ENCODE measurements around the gene LGALS1. TPM values are rescaled to one million over a fixed set of nuclear protein-coding genes. Genes with fewer than 3 reads are reported as not detected.

LGALS1 gene
- total RNA-seq, 1 donor from 2014 or later, result 115 TPM

DNA sequence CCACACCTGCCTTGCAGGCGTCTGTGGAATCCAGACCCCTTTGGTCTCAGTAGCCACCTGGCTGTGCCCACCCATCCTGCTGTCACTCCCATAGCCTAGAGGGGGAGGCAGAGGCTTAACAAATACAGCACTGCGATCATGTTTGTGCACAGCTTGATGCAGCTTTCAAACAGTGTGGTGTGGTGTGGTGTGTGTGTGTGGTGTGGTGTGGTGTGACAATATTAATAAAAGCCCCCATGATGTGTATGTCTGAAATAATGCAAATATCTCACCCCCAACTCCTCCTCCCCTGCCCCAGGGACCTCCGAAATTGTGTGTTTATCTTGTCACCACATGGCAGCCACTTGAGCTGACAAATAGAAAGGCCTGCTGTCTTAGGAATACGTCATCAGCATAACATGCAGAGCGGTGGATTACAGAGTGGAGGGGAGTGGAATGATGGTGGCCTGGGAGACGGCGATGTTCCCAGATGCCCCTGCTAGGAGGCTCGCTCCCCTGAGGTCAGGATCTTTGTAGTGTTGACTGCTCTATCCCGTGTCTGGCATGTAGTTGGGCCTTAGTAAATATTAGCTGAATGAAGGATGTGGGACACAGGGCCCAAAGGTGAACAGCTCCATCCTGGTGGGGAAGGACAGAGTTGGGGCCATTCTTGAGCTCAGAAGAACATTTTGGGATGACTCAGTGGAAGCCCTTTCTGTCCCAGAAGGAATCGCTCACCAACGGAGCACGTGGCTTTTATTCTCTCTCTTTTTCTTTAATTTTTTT, 14.1 kb upstream of the LGALS1 start:
- ATAC-seq (peak; percentile 15), DNase-seq (ENCODE audit: low spot score) (no peak)

DNA sequence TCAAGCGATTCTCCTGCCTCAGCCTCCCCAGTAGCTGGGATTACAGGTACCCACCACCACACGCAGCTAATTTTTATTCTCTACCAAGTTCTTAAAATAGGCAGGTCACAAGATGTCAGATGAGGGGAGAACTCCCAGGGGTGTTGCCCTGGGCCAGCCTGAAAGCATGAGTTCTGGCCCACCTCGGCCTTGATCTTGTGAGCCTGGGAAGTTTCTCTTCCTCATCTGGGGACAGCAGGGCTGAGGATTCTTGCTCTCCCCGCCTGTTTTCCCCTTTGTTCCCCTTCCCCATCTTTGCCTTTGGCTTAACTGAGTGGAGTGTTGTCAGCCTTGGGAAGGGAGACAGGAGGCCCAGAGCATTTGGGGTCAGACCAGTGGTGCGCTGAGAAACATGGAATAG, 13.4 kb upstream of the LGALS1 start:
- DNase-seq (ENCODE audit: low spot score), result no peak

DNA sequence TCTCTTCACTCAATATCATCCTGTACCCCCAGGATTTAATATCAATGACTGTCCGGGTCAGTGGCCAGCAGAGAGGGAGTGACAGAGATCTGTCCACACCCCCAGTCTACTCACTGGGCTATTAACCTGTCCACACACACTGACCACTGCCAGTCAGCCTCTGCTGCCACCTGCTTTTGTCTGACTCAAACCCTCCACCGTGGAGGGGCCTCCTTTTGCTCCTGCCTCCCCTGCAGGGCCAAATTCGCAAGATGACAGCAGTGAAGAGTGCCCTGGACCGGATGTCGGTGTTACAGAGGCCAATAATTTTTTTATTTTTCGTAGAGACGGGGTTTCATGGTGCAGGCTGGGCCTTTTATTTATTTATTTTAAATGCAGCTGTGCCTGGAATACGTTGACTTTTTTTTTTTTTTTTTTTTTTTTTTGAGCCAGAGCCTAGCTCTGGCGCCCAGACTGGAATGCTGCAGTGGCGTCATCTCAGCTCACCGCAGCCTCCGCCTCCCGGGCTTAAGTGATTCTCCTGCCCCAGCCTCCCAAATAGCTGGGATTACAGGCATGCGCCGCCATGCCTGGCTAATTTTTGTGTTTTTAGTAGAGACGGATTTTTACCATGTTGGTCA, 11.8 kb upstream of the LGALS1 start:
- DNase-seq (ENCODE audit: low spot score) (no peak), ATAC-seq (no peak)

More for the DNA sequence above, 13.4 kb upstream of the LGALS1 start:
- no peak for ATAC-seq

DNA sequence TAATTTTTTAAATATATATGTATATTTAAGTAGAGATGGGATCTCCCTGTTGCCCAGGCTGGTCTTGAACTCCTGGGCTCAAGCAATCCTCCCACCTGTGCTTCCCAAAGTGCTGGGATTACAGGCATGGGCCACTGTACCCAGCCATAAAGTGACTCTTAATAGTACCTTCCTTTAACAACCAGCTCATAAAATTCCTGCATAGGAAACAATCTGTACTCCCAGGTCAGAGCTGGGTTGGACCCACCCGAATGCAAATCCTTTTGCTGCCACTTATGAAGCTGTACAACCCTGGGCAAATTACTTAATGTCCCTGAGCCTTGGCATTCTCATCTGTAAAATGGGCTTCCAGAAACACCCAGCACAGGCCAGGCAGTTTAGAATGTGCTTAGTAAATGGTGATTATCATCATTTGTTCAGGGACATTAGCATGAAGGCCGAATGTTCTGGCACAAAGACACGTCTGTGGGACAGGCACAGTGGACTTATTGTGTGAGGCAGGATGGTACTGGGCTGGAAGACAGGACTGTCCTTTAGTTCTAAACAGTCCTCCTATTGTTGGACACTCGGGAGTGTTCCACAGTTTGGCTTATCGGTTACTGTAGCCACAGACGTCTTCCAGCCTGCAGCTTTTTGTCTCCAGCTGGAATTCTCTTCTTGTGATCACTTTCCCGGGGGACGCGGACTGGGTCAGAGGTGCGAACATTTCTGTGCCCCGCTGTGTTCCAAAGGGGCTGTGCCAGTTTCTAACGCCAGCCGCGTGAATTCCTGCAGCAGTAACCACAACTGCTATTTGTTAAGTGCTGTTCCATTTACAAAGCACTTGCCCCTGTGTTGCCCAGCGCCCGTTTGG, 11.0 kb upstream of the LGALS1 start:
- DNase-seq (ENCODE audit: low spot score), result no peak
- ATAC-seq, result no peak

DNA sequence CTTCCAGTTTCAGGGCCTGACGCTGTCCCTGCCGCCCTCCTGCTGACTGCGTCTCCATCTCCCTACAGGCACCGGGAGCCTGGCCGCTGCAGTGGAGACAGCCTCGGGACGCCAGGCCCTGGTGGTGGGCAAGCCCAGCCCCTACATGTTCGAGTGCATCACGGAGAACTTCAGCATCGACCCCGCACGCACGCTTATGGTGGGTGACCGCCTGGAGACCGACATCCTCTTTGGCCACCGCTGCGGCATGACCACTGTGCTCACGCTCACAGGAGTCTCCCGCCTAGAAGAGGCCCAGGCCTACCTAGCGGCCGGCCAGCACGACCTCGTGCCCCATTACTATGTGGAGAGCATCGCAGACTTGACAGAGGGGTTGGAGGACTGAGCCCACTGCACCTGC, 9.9 kb upstream of the LGALS1 start:
- no peak for ATAC-seq
- DNase-seq (ENCODE audit: low spot score), result no peak

DNA sequence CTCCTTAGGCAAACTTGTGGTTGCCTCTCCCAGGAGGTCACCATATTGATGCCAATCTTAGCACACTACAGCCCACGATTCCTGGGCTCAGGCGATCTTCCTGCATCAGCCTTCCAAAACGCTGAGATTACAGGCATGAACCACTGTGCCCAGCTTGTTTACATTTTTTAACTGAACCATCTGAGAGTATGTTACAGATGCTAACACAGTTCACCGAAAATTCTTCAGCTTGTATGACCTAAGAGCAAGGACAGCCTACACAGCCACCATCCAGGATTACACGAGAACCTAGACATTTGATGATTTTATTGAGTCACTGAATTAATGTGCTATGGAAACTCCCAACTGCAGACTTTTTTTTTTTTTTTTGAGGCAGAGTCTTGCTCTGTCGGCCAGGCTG, 5.8 kb upstream of the LGALS1 start:
- DNase-seq (ENCODE audit: low spot score) (no peak), ATAC-seq (no peak)

DNA sequence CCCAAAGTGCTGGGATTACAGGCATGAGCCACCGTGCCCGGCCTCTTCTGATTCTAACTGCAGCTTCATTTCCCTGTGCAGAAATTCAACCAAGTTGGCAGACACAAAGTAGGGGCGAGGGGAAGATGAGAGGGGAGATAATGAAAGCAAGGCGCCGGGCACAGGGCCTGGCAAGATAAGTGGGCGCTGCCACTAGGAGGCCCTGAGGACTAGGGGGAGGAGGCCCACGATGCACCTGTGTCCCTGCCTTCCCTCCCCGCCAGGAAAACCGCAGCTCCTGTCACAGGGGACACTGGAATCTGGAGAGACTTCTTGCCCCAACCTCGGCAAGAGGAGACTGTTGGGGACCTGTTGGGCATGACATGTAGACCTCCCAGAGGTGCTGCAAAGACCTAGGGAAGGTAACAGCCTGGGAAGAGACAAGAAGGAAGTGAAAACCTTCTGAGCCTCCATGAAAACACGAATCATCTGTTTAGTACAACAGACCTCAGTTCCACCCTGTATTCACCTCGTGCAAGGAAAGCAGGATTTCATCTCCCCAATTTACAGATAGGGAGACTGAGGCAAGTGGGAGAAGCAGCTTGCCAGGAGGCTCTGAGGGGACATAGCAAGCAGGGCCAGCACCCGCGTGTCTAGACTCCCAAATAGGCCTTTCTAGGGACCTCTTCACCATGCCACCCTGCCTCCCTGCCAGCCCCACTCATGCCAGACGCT, 3.1 kb upstream of the LGALS1 start:
- ATAC-seq, result no peak
- no peak for DNase-seq (ENCODE audit: low spot score)

DNA sequence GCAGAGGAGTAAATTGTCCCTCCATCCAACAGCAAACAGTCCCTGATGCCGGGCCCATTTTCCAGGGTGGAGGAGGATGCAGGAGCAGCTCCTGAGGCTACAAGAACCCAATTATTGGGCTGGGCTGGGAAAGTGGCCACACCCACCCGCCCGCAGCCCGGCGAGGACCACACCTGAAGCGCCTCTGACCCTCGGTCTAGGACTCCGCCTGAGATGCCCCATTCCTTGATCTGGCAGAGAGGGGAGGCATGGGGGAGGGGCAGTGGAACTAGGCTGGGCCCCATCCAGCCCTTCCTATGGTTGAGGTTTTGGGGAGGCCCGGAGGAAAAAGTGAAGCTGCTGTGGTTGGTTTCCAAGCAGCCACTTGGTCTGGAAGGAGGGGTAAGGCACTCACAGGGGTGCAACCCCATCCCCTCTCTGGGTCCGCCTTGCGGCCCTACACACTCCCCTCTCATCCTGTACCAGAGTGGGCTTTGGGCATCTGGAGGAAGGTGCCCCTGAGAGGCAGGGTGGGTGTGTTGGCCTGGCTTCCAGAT, 2.4 kb upstream of the LGALS1 start:
- no peak for DNase-seq (ENCODE audit: low spot score)
- ATAC-seq, result no peak

DNA sequence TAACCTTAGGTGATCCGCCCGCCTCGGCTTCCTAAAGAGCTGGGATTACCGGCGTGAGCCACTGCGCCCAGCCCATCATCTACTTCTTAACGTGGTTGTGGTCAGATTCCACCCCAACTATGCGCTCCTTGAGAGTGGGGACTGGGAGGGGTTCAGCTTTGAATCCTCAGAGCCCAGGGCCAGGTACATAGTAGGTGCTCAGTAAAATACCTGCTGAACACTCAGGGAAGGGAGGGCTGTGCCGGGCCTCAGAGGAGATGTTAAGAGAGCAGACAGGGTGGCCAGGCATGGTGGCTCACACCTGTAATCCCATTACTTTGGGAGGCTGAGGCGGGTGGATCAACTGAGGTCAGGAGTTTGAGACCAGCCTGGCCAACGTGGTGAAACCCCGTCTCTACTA, 1.2 kb upstream of the LGALS1 start:
- DNase-seq (ENCODE audit: low spot score), result no peak
- no peak for ATAC-seq

DNA sequence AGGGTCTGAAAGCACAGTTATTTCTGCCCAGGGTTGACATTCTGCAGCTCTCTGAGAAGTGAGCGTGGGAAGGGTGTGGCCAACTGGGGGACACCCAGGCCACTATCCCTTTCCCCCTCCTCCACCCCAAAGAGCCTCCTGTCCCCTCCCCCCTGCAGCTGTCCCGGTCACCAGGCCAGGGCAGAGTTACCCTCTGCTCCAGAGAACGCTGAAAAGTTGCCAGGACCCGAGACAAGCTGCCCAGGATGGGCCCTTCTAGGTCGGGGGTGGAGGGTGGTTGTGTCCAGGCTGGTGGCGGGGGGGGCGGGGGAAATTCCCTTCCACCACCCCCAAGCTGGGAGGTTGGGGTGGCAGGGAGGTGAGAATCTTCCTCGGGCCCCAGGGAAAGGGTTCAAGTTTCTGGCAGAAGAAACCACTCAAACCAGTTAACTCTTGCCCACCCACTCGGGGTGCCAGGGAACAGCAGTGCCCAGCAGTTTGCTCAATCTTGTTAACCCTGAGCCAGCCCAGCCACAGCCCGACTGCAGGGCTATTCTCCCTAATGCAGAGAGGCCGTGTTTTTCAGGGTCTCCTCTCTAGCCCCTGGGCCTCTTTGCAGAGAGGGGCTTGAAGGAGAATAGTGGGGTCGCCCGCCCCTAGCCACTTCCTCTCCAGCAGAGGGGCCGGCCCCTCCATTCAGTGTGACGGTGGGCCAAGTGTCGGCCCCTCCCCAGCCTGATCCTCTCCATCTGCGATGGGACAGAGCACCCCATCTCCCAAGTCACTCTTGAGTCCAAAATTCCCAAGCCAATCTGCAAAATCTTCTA, 697 bp downstream of the LGALS1 start:
- peak; percentile 73 for ATAC-seq
- DNase-seq (ENCODE audit: low spot score), result peak; percentile 92

DNA sequence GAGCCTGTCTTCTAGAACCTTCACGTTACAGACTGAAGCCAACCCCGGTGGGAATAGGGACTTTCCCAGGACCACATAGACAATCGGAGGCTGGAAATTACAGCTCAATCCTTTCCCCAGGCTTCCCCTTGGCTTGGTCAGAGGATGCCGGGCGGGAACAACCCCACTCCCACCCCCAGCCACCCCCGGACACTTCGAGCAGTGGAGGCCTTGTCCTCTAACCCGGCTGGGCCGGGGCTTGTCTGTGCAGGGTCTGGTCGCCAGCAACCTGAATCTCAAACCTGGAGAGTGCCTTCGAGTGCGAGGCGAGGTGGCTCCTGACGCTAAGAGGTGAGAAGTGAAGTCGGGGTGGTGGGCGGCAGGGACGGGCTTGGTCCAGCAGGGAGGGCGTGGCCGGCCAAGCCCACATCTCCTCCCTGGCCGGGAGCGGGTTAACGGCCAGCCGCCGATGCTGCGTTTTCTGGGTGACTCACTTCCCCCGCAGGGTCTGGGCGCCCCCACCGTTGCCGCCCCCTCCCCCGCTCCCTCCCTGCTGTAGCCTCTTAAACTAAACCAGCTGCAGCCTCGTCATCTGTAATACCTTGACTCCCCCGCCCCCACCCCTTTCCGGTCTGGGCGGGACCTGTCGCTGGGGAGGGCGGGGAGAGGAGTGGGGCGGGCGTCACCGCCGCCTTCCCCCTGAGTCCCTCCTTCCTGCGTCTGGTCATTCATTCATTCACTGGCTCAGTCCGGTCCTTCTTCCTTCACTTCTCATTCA, 1.5 kb downstream of the LGALS1 start:
- ATAC-seq (peak; percentile 44), DNase-seq (ENCODE audit: low spot score) (peak; percentile 86)

DNA sequence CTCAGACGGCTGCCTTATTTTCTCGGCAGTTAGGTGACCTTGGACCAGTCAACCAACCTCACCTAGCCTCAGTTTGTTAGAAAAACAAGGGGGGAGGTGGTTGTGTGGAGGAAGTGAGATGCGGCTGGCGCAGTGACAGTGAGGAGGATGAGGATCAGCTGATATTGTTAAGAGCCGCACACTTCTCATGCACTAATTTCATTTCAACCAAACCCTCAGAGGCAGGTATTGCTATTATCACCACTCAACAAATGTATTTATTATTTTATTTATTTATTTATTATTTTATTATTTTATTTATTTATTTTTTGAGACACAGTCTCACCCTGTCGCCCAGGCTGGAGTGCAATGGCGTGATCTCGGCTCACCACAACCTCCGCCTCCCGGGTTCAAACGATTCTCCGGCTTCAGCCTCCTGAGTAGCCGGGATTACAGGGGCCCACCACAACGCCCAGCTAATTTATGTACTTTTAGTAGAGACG, 2.1 kb downstream of the LGALS1 start:
- no peak for DNase-seq (ENCODE audit: low spot score)
- no peak for ATAC-seq

DNA sequence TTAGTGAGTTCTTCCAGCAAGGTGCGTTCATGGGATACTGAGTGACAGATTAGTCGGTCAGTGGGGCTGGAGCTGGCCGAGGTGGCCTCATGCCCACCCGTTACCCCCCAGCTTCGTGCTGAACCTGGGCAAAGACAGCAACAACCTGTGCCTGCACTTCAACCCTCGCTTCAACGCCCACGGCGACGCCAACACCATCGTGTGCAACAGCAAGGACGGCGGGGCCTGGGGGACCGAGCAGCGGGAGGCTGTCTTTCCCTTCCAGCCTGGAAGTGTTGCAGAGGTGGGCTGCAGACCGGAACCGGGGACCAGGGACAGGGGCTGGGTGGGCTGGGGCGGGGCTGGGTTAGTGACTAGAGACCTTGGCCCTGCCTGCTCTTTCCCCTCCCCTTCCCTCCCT, 2.9 kb downstream of the LGALS1 start:
- no peak for ATAC-seq
- DNase-seq (ENCODE audit: low spot score), result no peak

DNA sequence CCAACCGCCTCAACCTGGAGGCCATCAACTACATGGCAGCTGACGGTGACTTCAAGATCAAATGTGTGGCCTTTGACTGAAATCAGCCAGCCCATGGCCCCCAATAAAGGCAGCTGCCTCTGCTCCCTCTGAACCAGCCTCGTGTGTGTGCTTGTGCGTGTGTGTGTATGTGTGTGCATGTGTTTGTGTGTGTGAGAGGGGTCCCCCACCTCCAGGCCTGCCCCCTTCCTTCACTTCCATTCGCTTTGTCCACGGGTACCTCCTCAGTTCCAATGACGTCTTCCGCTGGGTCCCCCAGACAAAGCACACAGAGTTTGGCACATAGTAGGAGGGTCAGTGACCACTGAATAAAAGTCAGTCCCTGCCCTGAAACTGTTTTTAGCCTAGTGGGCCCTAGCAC, 4.2 kb downstream of the LGALS1 start:
- ATAC-seq (no peak), DNase-seq (ENCODE audit: low spot score) (no peak)

DNA sequence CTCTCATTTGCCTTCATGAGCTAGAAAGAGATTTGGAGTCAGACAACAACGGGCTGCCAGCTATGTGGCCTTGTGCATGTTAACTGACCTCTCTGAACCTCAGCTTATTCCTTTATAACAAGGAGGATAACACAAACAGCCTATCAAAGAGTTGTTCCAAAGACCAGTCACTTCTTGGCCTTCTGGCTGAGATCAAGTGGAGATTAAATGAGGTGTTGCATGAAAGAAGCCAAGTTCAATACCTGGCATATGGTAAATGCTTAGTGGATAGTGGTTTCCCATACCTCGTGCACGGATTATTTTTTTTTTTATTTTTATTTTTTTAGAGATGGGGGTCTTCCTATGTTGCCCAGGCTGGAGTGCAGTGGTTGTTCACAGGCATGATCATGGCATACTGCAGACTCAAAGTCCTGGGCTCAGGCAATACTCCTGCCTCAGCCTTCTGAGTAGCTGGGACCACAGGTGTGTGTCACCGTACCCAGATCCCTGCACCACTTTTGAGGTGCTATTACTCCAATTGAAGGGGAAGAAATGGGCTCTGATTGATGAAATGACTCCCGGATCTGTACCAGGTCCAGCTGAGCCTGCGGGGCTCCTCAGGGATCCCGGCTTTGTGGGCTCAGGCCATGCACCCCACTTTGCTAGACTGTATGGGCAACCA, 4.9 kb downstream of the LGALS1 start:
- ATAC-seq, result no peak
- DNase-seq (ENCODE audit: low spot score), result no peak

DNA sequence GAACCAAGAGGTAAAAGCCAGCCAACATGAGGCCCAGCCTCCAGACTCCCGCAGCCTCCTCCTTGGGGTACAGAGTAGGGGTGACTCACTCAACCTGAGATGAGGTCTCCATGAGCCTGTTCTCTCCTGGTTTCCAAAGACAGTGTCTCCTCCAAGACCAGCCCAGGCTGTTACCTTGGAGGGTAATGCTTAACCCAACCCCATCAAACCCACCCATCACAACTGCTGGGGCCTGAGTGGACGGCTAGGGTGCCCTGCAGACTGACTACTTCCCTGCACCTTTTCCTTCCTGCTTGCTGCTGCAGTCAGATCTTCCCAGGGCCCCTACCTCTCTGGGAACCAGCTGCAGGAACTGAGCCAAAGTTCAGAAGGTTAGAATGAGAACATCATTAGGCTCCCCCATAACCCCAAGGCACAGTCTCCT, 5.6 kb downstream of the LGALS1 start:
- no peak for ATAC-seq
- no peak for DNase-seq (ENCODE audit: low spot score)

DNA sequence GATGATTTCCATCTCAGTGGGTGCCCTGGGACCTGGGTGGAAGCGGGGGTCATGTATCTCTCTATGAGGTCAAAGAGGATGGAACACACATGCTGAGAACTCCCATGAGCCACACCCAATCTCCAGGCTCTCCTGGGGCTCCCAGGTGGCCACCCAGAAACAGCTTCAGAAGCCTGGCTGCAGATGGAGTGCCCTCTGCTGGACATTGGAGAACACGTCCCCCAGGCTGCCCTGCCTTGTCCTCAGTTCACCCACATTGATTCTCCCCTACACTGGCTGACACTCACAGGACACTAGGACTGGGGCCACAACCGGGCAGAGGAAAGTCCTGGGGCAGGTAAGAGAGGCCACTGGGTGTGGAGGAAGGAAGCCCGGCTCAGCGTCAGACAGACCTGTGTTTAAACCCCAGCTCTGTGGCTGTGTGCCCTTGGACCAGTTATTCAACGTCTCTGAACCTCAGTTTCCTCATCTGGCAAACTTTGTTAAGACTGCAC, 6.2 kb downstream of the LGALS1 start:
- peak; percentile 81 for ATAC-seq
- DNase-seq (ENCODE audit: low spot score), result peak; percentile 86

Measured in left lobe of liver (tissue), 2 donors.